Adrenal gland (tissue), 12 donors: ENCODE results near the gene NCCRP1. TPM values are rescaled to one million over a fixed set of nuclear protein-coding genes. Genes with fewer than 3 reads are reported as not detected.

Source experiments
- DNase-seq, 7 donors: peaks; one replicate each; pipeline ENCODE4 v3.0.0-alpha.2; 2019 to 2020
- H3K27ac ChIP-seq, 5 donors: fragments of 200-600 bp; sonication (generic) in 4 of 5; 1 replicate in 3 of 5; 2 replicates in 2 of 5; pipeline versions ENCODE4 v1.5.1 to v1.8.0; 2016 to 2020; ENCODE audit warnings: mild to moderate bottlenecking in 1 of 5
- H3K27me3 ChIP-seq: fragments of 200-600 bp; 2 replicates; pipeline ENCODE4 v1.8.0; 2021
- H3K36me3 ChIP-seq, 2 donors: fragments of 200-600 bp; replicated peaks in 1 of 2; 1 replicate in 1 of 2; 2 replicates in 1 of 2; pipeline versions ENCODE4 v1.5.1 to v1.8.0; 2018 to 2022
- H3K4me1 ChIP-seq, 2 donors: fragments of 200-600 bp; replicated peaks in 1 of 2; 1 replicate in 1 of 2; 2 replicates in 1 of 2; pipeline versions ENCODE4 v1.5.1 to v1.8.0; 2018 to 2021
- H3K4me3 ChIP-seq, 4 donors: fragments of 200-600 bp; sonication (generic) in 3 of 4; one replicate each; pipeline ENCODE4 v1.5.1; 2016 to 2018
- H3K9me3 ChIP-seq, 3 donors: fragments of 200-600 bp; sonication (generic) in 1 of 3; replicated peaks in 1 of 3; 1 replicate in 2 of 3; 2 replicates in 1 of 3; pipeline versions ENCODE4 v1.5.1 to v1.8.0; 2016 to 2021
- POLR2A ChIP-seq, 2 donors: fragments of 450-650 bp; IDR thresholded peaks; one replicate each; pipeline ENCODE4 v1.6.1; 2017; ENCODE audit warnings: antibody characterized with exemption in 2 of 2, mild to moderate bottlenecking in 2 of 2, moderate library complexity in 1 of 2
- WGBS, 4 donors: extraction: QIAGEN DNeasy Blood & Tissue Kit in 2 of 4; methylation state at CpG; one replicate each; pipeline versions ENCODE4 v1.1.5 to v1.1.7; 2013 to 2017; 5-methylcytosine and 5-hydroxymethylcytosine counted together
- intact Hi-C, 2 donors: fragments of 100-400 bp; cut with DNase I; formaldehyde crosslinking; loops; one replicate each; pipeline versions ENCODE4 v1.14.1 to v1.15.0; 2022 to 2023
- polyA plus RNA-seq, 3 donors: library from polyadenylated mRNA; stranded (reverse); fragments of 200-250 nt in 2 of 3; fragments of 350-450 nt in 1 of 3; fragmentation: Illumina TruSeq in 1 of 3; extraction: RNeasy Lipid Tissue Mini Kit (QIAGEN cat#74804) in 1 of 3; gene quantifications; one replicate each; pipeline ENCODE4 v1.2.3, GENCODE V29; 2013 to 2014
- total RNA-seq, 9 donors: library from RNA; depleted of rRNA in 4 of 9; stranded (reverse); fragments of >200 nt in 4 of 9; fragments of 120-200 nt in 1 of 9; fragmentation: NEBNext Ultra II Directional in 1 of 9; extraction: Animal tissue kit (Norgen Biotek cat#: 25700) in 1 of 9; gene quantifications; one replicate each; pipeline versions ENCODE4 v1.1.0 to v1.2.4, GENCODE V29; 2013 to 2023
- TF ChIP-seq, protein P1 (sequence below), 6 experiments: fragments of 450-650 bp in 4 of 6; fragments of 200-600 bp in 2 of 6; sonication (generic) in 1 of 6; IDR thresholded peaks; 1 replicate in 5 of 6; 2 replicates in 1 of 6; pipeline versions ENCODE4 v1.5.1 to v1.8.0; 2016 to 2021; ENCODE audit warnings: antibody characterized with exemption in 6 of 6, mild to moderate bottlenecking in 2 of 6, moderate library complexity in 1 of 6
- donor health status: healthy with polysubstance abuse.
- donor health status: Bipolar disorder and iron deficiency.
- donor health status: DM: yes; HTN: yes; CAD: no.
- donor health status: DM: no; HTN: no; CAD: no.
- donor health status: DM: no; HTN: no; CAD: no.
- donor health status: DM: yes; HTN: yes; CAD: no.

The NCCRP1 gene
- total and polyA plus RNA-seq, 12 donors: 0.10 to 0.78 (median 0.11) TPM; not detected in 7

GRCh38 chr19:39230096-39230764 is 33.5 kb downstream of the NCCRP1 start:
- no peak overlapping the region for H3K4me3 ChIP-seq
- intact Hi-C loops: no loop called here
- no peaks in the 10 kb centered on the region for H3K36me3 ChIP-seq
- WGBS, 4 donors: 50 to 71% (median 66%) methylated on average over 2 of the region's 2 CpGs
- TF ChIP-seq POLR2A (IDR thresholded peaks at IDR 0.05): no peak
- TF ChIP-seq, protein P1, sequence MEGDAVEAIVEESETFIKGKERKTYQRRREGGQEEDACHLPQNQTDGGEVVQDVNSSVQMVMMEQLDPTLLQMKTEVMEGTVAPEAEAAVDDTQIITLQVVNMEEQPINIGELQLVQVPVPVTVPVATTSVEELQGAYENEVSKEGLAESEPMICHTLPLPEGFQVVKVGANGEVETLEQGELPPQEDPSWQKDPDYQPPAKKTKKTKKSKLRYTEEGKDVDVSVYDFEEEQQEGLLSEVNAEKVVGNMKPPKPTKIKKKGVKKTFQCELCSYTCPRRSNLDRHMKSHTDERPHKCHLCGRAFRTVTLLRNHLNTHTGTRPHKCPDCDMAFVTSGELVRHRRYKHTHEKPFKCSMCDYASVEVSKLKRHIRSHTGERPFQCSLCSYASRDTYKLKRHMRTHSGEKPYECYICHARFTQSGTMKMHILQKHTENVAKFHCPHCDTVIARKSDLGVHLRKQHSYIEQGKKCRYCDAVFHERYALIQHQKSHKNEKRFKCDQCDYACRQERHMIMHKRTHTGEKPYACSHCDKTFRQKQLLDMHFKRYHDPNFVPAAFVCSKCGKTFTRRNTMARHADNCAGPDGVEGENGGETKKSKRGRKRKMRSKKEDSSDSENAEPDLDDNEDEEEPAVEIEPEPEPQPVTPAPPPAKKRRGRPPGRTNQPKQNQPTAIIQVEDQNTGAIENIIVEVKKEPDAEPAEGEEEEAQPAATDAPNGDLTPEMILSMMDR (IDR thresholded peaks at IDR 0.05): no peak
- H3K9me3 ChIP-seq: no peaks in the 10 kb centered on the region
- H3K27me3 ChIP-seq: peaks cover 4% of the 10 kb centered on the region
- no peak overlapping the region for H3K27ac ChIP-seq
- no peak for DNase-seq
- H3K4me1 ChIP-seq: no peaks in the 10 kb centered on the region

DNA sequence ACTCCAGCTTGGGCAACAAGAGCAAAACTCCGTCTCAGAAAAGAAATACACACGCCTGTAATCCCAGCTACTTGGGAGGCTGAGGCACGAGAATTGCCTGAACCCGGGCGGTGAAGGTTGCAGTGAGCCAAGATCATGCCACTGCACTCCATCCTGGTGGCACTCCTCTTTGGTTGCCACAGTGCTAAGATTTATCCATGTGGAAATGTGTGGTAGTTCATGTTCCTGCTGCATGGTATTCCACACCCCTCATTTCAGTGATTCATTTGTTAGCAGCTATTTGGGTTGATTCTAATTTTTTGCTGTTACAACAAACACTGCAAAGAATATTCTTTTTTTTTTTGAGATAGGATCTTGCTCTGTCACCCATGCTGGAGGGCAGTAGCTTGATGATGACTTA is 35.9 kb downstream of the NCCRP1 start:
- Histone ChIP-seq H3K4me1 (no peaks in the 10 kb centered on the region), H3K27ac (no peak overlapping the region), H3K9me3 (no peaks in the 10 kb centered on the region), H3K27me3 (peaks cover 4% of the 10 kb centered on the region), H3K36me3 (no peaks in the 10 kb centered on the region), H3K4me3 (no peak overlapping the region)
- intact Hi-C loops: no loop called here
- 87 to 94% (median 89%) methylated on average over 2 to 5 of the region's 5 CpGs for WGBS, 4 donors
- no peak for DNase-seq
- TF ChIP-seq, protein P1 (IDR thresholded peaks at IDR 0.05): no peak
- TF ChIP-seq POLR2A (IDR thresholded peaks at IDR 0.05): no peak

DNA sequence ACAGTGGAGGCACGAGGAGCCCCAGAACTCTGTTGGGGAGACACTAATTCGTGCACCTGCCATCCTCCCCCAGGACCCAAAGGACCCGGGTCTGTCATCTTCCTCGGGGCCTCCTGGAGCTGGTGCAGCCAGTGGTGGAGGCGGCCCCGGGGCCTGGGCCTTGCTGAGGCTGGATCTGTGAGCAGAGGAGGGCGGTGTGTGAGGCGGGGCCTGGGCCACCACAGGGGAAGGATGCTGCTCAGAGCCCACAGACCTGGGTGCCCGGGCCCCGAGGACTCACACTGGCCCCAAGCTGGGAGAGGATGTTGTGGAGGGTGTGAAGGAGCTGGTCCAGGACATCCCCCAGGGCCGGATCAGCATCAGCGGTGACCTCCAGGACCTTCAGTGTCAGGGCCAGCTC is 39.8 kb downstream of the NCCRP1 start:
- TF ChIP-seq, protein P1 (IDR thresholded peaks at IDR 0.05): no peak
- TF ChIP-seq POLR2A (IDR thresholded peaks at IDR 0.05): no peak
- no peak for DNase-seq
- H3K27me3 ChIP-seq: peaks cover 4% of the 10 kb centered on the region

DNA sequence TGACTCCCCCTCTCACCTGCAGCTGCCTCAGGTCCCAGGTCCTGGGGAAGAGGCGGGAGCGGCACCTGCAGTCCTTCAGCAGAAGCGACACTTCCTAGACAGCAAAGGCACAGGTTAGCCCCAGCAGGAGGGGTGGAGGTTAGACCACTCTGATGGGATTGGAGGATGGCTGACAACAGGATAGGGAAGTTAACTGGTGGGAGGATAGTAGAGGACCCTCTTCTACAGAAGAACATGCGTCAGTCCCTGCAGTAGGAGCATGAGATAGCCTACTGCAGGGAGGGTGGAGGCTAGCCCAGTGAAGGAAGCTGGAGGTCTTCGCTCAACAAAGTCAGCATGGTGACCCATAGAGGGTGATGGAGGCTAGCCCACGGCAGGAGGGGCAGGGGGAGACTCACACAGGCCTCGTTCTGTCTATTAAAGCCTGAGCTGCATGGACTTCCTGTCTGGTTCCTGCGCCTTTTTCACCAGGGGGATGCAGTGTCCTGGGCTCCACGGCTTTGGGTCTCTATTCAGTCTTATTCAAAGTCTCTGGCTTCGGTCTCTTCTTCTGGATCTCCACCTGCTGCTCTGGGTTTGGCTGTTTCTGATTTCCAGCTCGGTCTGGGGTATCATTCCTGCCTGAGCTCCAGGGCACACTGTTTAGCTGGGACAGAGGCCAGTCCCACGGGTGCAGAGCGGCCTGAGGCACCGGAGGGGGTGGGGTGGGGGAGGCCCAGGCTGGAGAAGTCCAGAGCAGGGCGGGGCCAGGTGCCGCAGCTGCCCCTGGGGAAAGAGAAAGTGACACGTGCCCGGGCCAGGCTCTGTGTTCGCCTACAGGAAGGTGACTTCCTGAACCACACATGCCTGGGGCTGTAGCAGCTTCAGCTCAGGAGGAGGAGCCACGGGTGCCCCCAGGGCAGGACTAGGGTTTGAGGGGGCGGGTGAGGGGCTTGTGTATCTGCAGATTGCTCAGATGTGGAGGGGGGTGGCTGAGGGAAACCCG is 40.7 kb downstream of the NCCRP1 start:
- Histone ChIP-seq H3K9me3 (no peaks in the 10 kb centered on the region), H3K27me3 (peaks cover 4% of the 10 kb centered on the region), H3K4me3 (no peak overlapping the region), H3K4me1 (no peaks in the 10 kb centered on the region), H3K36me3 (no peaks in the 10 kb centered on the region), H3K27ac (no peak overlapping the region)
- no peak for DNase-seq
- TF ChIP-seq, protein P1 (IDR thresholded peaks at IDR 0.05): no peak
- no peak for TF ChIP-seq POLR2A (IDR thresholded peaks at IDR 0.05)
- intact Hi-C loops: no loop called here
- 55 to 66% (median 56%) methylated on average over 15 to 22 of the region's 22 CpGs for WGBS, 4 donors

More for the DNA sequence above, 39.8 kb downstream of the NCCRP1 start:
- intact Hi-C loops: no loop called here
- Histone ChIP-seq H3K9me3 (no peaks in the 10 kb centered on the region), H3K4me3 (no peak overlapping the region), H3K36me3 (no peaks in the 10 kb centered on the region), H3K4me1 (no peaks in the 10 kb centered on the region), H3K27ac (no peak overlapping the region)
- 70 to 86% (median 80%) methylated on average over 10 to 12 of the region's 12 CpGs for WGBS, 4 donors
